NCI-H2227 treated with DMSO at 0.1 percent for 48 hours (cell line): ENCODE results near the gene INSRR.

Experiments
- DNase-seq: peaks from one replicate; lab custom pipeline; 2025; lab: John Stamatoyannopoulos, UW

INSRR gene

GRCh38 chr1:156804572-156805243, 54.2 kb downstream of the INSRR start:
- DNase-seq: no peak

GRCh38 chr1:156804026-156804425, 54.9 kb downstream of the INSRR start:
- DNase-seq: no peak

DNA sequence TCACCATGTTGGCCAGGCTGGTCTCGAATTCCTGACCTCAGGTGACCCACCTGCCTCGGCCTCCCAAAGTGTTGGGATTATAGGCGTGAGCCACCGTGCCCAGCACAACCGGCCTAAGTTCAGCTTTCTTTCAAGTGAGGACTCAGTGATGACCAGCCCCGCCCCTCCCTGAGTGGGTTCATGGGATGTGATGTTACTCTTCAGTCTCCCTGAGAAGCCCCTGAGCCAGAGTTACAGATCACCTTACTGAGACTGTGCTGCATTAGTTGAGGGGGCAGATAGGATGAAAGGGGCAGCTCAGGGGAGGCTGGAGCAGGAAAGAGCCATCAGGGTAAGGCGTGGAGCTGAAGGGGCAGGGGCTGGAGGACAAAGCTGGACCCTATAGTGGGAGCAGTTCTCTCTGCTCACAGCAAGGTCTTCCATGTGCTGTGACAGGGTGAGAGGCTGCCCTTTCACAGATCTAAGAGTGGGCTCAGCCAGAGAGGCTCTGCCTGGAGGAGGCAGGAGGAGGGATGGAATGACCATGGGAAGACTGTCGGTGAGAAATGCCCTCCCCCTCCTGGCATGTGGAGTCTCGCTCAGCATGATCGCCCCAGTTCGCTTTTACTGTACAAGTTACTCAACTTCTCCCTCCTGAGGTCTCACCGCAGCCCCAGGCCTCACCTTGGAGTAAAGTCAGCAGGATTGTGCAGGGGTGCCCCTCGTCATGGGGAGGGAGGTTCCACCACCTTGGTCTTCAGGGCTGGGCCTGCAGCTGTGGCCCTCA, 55.6 kb downstream of the INSRR start:
- DNase-seq: no peak

DNA sequence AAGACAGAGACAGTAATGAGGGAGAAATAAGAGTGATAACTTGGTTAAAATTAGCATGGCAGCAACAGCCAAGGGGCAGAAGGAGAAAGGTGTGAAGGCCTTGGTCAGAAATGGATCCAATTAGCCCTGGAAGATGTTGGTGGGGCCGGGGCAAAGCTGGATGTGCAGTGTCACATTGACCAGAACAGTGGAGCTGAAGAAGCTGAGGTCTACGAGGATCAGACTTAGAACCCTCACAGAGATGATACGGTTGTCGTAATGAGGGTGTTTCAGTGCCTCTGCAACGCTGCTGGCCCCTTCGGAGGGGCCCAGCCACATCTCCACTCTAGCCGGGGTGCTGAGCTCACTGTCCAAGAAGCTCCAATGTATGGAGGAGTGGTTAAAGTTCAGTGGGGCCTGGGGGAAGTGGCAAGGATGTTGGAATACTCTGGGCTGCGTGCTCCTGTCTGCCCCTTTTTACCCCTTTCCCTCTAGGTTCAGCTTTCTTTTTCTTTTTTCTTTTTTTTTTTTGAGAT, 56.4 kb downstream of the INSRR start:
- no peak for DNase-seq

- no peak for DNase-seq
These were observed 57.4 kb downstream of the INSRR start for GRCh38 chr1:156801409-156802121.

DNA sequence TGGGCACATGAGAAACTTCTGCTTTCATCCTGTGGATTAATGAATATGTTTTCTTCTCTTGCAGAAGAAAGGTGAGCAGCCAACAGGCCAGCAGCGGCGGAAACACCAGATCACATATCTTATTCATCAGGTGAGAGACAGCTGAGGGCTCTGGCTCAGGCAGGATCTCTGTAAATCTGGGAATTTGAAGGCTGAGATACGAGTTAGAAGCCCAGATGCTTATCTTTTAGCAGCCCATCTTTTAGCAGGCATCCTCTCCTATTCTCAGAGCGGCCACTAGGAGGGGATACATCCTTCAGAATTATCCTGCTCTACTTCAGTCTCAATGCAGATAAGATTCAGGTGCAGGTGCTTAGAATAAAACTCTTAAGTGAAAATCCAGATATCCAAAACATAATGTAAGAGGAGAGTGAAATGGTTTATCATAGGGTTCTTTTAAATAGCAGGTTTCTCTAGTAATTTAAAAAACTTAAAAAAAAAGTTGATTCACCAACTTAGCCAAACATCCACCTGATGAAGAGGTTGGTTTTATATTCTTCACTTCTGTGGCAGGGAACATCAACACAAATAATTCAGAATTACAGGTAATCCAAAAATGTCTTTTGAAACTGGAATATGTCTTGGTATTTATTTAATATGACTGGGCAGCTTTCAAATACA, 61.6 kb downstream of the INSRR start:
- peak; percentile 66 for DNase-seq

DNA sequence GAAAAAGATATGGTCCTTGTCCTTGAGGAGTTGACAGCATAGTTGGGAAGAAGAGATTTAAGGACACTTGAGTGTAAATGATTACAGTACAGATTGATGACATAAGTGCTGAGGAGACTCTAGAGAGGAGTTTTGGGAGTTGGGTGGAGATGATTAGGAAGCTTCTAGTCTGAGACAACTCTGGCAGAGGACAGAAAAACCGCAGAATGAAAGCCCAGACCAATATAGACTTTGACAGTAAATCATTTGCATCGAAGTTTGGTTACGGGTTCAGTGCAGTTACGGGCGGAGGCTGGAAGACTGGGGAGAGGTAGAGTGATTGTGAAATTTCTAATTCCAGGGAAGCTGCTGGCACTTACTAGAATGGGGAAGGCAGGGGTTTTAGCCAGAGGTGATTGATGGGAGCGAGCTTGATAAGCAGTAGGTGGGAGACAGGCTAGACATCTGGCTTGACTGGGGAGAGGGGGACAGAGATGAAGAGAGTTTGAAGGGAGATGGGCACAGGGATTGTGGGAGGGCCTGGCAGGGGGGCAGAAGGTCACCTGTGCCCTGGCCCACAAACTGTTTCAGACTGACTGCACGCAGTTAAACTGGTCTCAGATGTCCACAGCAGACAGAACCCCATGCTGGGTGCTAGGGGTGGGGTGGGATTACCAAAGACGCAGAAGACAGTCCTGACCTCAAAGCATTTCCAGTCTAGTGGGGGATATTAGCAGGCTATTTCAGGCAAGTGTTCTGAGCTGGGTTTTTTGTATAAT, 62.4 kb downstream of the INSRR start:
- DNase-seq: no peak

DNA sequence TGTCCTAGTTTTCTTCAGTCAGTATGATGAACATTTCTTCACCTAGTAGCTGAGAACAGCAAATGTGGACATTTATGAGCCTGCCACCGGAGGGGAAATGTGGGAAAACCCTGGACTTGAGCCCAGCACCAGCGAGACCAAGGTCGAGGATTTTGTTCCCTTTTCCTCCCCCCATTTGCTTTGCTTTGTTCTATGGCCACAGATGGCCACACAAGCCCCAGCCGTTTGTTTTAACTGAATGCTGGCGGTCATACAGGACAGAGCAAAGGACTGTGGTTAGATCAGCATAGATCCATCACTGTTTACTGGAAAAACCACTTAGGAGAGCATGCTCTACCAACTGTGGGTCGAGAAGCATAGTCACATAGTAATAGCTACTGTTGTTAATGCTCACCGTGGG, 63.1 kb downstream of the INSRR start:
- DNase-seq: no peak

DNA sequence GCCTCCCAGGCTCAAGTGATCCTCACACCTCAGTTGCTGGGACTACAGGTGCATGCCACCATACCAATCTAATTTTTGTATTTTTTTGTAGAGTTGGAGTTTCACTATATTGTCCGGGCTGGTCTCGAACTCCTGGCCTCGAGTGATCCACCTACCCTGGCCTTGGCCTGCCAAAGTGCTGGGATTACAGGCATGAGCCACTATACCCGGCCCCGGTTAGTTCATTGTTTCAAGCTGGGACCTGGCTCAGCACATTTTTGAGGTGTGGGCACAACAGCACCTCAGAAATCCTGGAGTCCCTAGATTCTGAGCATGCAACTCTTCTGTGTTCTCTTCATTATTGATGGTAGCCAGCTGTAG, 63.6 kb downstream of the INSRR start:
- no peak for DNase-seq

- no peak for DNase-seq
These were observed 64.2 kb downstream of the INSRR start for GRCh38 chr1:156794506-156795373.
